GM21367 (cell line): ENCODE results near the gene ZC3H7A.
A peak's percentile ranks its signal among the peaks of the same experiment; 100 is the strongest.

Experiments
- ATAC-seq: cut with Tn5 transposase; IDR thresholded peaks from one replicate; pipeline ENCODE4 v1.9.1; 2021; ENCODE audit not compliant: unreplicated experiment

Gene ZC3H7A

DNA sequence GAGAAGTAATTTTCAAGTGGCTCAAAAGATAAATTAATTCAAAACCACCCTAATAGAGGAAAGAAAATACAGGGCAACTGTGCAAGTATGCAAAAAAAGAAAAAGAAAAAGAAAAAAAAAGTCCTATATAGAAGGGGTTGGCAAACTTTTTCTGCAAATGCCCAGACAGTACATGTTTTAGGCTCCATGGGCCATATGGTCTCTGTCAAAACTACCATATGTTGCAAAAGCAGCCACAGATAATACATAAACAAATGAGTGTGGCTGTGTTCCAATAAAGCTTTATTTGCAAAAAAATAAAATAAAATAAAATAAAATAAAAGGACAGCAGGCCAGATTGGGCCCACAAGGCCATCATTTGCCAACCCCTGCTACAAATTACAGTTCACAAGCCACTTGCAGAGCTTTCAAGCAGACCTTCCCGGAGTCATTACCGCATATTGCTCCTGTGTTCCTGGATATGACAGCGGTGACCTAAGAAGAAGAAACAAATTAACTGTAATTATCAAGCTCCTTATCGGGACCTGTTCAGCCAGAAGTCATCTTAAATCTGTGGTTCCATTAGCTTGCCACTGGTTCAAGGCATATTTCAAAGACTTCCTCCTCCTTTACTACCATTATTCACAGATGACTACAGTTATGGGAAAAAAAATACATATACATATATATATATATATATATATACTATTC is 15.9 kb downstream of the ZC3H7A start:
- no peak for ATAC-seq

DNA sequence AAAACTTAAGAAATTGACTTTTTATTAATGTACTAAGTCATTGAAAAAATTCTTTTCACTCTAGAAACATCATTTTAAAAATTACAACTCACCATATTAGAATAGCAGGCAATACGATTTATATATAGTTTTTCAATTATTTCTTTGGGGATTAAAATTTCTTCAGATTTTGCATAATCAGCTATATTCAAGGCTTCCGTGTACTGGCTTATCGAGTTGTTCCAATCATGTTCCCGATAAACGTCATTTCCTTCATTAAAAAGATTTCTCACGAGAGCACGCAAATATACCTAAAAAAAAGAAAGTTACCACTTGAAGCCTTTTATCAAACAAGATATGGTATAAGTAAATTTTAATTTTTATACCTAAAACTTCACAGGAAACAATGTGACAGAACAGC is 18.0 kb downstream of the ZC3H7A start:
- ATAC-seq = no peak

GRCh38 chr16:11774065-11774626 is 22.9 kb downstream of the ZC3H7A start:
- ATAC-seq = no peak

- ATAC-seq = no peak
Observed at GRCh38 chr16:11768849-11769248, 28.2 kb downstream of the ZC3H7A start.

DNA sequence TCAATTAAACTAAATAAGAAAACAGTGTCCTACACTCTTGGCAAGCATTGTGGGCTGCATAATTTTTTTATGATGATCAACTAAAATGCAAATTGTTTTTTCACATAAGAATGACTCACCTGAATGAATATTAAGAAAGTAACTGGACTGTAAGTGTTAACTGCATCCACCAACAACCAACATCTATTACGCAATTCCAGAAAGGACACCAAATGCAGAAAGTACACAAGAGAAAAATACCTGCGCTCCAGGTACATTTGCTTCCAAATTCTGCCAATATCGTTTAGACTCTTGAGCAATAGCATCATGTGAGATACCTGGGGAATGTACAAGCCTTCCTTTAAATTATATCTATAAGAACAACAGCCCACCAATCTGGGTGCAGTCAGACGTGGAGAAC is 34.6 kb downstream of the ZC3H7A start:
- no peak for ATAC-seq

DNA sequence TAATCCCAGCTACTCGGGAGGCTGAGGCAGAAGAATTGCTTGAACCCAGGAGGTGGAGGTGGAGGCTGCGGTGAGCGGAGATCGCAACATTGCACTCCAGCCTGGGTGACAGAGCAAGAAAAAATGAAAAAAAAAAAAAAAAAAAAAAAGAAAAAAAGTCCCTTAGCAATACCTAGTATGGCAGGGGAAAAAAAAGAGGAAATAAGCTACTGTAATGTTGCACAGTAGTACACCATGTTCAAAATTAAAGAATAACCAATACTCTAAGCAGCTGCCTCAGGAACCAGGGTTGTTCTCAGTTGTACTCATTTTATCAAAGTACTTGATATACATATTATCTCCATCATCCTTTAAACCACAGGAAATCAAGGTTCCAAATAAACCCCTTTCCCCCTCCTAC is 37.1 kb downstream of the ZC3H7A start:
- ATAC-seq = no peak

- ATAC-seq = no peak
Observed at GRCh38 chr16:11759163-11759834, 37.8 kb downstream of the ZC3H7A start.

- ATAC-seq = no peak
Observed at GRCh38 chr16:11757671-11758545, 39.1 kb downstream of the ZC3H7A start.

- no peak for ATAC-seq
Observed at GRCh38 chr16:11756248-11756647, 40.8 kb downstream of the ZC3H7A start.

DNA sequence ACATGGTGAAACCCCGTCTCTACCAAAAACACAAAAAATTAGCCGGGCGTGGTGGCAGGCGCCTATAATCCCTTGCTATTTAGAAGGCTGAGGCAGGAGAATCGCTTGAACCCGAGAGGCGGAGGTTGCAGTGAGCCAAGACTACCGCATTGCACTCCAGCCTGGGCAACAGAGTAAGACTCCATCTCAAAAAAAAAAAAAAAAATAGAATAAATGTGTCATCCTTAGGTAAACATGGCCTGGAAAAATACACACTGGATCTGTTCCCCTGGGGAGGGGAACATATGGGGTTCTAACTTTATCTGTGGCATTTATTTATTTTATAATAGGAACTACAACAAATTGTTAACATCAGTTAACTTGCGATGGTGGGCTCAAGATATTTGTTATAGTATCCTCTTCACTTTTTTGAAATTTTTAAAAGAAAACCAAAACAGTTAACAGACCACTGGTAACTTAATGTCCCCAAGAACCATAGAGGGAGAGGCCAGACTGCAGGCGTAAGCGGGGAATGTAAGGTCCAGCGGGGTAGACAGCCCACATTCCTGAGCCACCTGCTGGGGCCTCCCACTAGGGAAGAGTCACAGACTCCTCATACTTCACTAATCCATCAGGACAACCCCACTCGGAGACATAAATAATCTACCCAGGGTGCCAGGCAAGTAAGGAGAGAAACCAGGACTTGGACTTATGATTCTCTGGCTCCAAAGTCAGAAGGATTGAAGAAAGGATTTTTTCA is 41.9 kb downstream of the ZC3H7A start:
- no peak for ATAC-seq

DNA sequence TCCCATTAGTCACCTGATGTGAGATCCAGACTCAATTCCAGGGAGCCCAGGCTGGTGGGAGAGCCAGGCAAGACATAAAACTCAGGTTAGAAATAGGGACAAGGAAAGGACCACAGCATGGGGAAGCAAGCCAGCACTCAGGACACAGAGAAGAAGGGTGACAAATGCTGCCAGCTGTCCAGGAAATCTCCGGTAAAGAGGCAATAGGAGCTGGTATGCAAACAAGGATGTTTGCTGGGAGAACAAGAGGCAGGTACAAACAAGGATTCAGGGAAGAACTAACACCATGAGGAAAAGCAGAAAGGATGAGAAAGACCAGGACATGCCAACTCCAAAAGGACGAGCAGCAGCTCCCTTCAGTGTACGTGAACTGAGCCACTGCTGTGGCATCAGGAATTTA is 44.2 kb downstream of the ZC3H7A start:
- no peak for ATAC-seq

DNA sequence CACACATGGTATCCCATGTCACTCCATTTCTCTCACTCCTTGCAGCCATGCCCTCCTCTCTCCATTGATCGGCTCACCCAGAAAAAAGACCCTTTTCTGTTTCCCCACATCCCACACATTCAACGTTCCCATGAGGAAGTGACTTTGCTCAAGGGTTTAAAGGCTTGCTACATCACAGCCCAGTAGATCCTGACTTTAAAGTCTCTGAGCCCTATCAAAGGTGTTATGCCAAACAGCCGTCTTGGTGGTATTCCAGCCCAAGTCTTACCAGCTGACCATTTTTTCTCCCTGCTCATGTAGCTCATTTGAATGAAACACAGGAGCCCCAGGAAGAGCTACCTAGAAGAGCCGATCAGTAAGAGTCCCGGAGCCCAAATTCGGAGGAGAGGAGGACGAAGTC is 47.0 kb downstream of the ZC3H7A start:
- ATAC-seq = no peak

DNA sequence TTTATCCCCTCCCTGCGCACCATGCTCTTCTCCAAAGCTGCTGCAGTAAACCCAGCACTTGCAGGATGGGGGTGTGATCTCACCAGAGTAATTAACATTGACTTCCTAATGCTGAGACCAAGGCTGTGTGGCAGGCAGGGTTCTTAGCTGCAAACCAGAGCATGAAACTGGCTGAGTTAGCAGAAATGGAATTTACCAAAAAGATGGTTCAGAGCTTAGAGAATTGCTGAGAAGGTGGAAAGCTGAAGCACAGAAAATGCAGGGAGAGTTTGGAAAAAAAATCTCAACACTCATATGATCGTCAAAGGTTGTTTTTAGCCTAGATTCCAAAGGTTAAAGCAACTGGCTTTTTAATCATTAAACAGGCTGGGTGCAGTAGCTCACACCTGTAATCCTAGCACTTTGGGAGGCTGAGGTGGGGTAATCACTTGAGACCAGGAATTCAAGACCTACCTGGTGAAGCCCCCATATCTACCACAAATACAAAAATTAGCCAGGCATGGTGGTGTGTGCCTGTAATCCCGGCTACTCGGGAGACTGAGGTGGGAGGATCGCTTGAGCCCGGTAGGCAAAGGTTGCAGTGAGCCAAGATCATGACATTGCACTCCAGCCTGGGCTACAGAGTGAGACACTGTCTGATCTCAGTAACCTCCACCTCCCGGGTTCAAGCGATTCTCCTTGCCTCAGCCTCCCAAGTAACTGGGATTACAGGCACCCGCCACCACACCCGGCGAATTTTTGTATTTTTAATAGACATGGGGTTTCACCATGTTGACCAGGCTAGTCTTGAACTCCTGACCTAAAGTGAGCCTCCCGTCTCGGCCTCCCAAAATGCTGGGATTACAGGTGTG is 48.4 kb downstream of the ZC3H7A start:
- no peak for ATAC-seq

DNA sequence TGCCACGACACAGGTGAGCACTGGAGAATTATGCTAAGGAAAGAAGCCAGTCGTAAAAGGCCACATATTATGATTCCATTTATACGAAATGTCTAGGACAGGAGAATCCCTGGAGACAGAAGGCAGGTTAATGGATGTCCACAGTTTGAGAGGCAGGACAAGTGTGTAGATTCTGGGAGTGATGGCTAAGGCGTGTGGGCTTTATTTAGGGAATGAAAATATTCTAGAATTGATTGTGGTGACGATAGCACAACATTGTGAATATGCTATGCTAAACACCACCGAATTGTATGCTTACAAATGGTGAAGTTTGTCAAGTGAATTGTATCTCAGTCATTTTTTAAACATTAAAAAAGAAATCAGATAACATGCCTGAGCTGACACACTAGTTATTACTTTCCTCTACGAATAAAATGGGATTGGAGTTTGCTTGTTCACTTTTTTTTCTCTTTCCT is 49.1 kb downstream of the ZC3H7A start:
- ATAC-seq = no peak

GRCh38 chr16:11744075-11744470 is 53.0 kb downstream of the ZC3H7A start:
- no peak for ATAC-seq

- ATAC-seq = no peak
Observed at GRCh38 chr16:11743308-11744074, 53.6 kb downstream of the ZC3H7A start.

DNA sequence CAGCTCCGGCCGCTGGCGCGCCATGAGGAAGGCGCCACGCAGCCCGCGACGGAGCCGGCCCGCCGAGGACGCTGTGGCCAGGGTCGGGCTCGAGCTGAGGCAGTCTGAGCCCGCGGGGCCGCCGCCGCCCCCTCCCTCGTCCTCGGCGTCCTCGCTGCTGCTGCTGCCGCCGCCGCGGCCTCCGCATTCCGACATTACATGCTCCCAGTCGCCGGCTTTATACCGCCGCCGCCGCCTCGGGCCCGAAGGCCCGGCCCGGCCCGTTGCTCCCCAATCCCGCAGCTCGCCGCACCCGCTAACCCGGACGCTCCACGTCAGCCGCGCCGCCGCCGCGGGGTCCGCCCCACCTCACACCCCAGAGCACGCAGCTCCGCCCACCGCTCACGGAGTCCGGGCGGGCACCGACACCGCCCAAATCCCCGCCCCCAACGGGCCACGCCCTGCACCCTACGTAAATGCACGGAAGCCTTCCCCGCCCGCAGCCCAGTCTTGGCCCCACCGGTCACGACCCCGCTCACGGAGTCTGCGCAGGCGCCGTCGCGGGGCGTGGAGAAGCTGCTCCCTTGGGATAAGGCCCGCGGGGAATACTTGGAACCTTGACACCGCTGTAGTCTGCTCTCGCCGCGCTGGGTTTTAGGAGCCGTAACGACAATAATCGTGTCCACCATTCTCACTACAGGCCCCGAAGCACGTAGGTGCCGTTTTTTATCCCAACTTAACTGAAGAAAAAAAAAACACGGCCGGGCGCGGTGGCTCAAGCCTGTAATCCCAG is 54.3 kb downstream of the ZC3H7A start, which contains the start of gene TXNDC11:
TXNDC11 (minus strand) TSS at position 322 of the 772 bp plus-strand sequence; CDS start at position 195, 127 bp downstream.
- ATAC-seq = peak; percentile 75

DNA sequence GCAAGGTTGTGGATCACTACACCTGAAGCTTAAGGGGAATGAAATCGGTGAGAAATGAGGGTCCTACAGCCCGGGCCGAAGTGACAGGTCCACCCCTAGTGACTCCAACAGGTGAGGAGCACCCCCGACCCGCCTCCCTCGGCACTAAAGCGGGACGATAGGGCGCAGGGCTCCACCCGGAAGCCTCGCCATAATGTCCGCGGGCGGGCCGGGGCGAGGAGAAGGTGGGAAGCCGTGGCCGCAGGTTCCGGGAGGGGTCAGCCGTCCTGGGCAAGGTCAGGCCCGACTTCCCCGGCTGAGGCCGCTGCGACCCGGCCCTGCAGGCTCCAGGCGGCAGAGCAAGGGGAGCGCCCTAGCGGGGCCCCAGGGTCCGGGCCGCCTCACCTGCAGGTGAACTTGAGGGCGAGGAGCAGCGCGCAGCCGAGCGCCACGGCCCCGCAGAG is 54.9 kb downstream of the ZC3H7A start:
- ATAC-seq = peak; percentile 25
